T follicular helper cell (primary cell): ENCODE measurements around the gene SSH2.
"Not testable (repeated sequence)": the region's sequence is repeated elsewhere in the genome, so short reads cannot be mapped to it uniquely, and the experiment has no call there.

Experiments used
- DNase-seq: peaks from one replicate; pipeline ENCODE4 v3.0.0-alpha.2; 2020; ENCODE audit warnings: low read depth

Gene SSH2

GRCh38 chr17:29929006-29929532 is 959 bp downstream of the SSH2 start:
- no peak for DNase-seq

- DNase-seq, result no peak
These were observed 2.5 kb downstream of the SSH2 start for GRCh38 chr17:29927546-29927945.

GRCh38 chr17:29924786-29925185 is 5.2 kb downstream of the SSH2 start:
- no peak for DNase-seq

DNA sequence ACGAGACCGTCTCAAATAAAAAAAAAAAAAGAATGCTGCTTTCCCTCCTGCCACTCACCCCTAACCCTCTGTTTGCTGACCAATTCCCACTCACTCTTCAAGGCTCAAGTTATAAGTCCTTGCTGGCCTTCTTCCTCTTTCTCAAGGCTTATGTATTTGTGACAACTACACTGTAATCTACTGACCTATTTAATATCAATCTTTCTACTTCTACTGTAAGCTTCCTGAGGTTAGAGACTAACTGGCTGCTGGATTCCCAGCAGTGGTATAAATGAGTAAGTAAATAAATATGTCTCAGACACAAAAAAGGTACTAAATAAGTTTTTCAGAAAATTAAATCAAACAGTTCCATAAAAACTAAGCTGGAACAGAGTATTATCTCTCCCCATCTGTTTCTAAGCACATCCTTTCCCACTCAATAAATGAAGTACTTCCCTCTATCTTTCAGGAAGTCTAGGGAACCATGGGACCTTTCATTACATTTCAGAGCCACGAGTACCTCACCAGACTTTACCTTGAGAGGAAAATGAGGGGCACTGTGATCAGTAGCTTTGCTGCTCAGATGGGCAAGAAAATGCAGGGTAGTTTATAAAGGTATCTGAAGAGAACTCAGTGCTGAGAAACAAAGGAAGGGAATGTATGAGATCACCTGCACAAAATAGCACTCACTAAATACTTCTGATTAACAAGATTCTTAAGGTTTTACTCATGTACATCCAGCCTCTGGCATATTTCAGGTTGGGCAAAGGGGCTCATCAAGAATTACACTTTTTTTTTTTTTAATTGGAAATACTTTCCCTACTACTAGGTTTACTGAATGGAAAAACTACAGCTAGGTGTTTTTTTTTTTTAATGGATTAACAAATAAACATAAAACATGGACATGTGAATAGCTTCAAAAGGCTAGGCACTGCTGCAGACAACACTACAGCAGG is 10.8 kb downstream of the SSH2 start:
- DNase-seq, result no peak

- no peak for DNase-seq
These were observed 12.0 kb downstream of the SSH2 start for GRCh38 chr17:29918016-29918415.

DNA sequence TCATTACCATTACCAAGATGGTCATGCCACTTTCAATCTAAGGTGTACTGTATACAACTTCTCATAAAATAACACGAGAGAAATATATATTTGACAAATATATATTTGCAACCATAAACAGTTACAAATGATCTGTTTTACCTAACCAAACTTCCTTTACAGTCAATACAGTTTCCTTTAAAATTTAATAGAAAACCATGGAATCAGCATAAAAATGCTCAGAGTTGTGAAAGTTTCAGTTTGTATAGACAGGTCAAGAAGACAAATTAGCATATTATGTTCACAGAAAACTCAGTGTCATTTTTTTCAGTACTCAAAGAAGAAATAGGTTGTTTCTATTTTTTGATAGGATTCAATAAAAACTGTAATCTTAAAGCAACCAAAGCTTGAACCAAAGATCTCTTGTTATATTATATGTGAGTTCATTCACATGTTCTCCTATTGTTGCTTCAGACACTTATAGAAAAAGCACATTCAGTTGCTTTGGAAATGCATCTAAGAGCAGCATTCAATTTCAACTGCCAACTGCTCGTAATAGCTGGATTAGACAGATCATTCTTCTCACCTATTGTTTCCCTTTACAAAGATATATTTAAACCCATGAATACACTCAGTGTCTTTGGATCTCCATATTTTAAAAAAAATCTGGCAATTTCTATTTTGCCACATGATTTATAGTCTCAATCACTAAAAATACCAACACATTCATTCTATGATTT is 15.1 kb downstream of the SSH2 start:
- DNase-seq, result no peak

DNA sequence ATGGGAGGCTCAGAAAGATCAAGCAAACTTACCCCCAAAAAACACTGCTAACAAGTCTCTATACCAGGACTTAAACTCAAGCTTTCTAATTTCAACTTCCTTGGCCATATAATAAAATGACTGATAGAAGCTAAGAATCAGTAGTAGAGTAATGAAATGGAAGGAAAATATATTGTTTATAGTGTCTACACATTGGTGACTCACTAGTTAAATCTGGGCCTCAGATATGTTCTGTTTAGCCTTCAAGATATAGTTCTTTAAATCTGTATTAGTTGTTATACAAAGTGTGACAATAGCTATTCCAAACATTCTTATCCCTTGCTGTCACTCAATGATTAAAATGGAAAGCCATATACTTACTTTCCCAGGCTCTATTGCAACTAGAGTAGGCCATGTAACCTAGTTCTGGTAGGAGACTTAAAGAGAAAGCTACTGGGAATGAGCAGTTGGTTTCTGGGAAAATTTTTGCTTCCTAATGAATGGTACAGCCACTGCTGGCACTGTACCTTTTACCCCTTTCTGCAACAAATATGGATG is 18.3 kb downstream of the SSH2 start:
- DNase-seq, result no peak

- DNase-seq, result no peak
These were observed 20.6 kb downstream of the SSH2 start for GRCh38 chr17:29909236-29910003.

GRCh38 chr17:29906969-29907368 is 23.1 kb downstream of the SSH2 start:
- no peak for DNase-seq

DNA sequence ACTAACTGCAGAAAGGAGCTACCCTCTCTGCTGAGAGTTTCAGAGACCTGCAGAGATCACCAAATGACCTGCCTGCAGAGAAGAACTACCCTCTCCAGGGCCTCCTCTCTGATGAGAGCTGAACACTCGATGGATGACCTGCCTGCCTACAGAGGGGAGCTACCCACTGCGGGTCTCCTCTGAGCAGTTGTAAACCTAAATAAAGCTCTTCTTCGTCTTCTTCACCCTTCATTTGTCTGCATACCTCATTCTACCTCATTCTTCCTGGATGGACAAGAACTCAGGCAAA is 24.2 kb downstream of the SSH2 start:
- no peak for DNase-seq

DNA sequence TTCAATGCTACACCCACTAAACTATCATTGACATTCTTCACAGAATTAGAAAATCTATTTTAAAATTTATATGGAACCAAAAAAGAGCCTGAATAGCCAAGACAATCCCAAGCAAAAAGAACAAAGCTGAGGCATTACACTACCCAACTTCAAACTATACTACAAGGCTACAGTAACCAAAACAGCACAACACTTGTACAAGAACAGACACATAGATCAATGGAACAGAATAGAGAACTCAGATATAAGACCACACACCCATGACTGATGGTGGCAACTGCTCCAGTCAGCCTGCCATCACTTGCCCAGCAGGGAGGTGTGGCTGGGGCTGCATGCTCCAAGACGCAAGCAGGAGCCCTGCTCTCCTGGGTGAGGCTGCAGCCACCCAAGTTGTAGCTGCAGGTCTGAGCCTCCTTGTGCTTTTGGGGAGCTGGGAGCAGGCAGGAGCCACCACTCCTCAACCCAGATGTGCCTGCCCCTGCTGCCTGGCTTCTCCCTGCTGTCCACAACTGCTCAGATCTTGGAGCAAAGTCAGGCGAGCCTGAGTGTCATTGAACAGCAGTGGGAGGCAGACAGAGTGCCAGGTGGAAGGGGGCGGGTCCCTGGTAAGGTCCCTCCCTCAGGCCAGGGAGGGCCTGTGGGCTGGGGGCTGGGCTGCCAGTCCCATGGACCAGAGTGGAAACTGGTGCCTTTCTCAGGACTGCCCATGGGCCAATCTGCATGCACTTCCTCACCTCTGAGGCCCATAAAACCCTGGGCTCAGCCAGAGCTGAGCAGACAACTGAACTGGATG is 24.7 kb downstream of the SSH2 start:
- DNase-seq, result no peak

- no peak for DNase-seq
These were observed 26.6 kb downstream of the SSH2 start for GRCh38 chr17:29903471-29903870.

GRCh38 chr17:29897136-29897535 is 32.9 kb downstream of the SSH2 start:
- not testable (repeated sequence) for DNase-seq

- no peak for DNase-seq
These were observed 37.8 kb downstream of the SSH2 start for GRCh38 chr17:29892201-29892600.

DNA sequence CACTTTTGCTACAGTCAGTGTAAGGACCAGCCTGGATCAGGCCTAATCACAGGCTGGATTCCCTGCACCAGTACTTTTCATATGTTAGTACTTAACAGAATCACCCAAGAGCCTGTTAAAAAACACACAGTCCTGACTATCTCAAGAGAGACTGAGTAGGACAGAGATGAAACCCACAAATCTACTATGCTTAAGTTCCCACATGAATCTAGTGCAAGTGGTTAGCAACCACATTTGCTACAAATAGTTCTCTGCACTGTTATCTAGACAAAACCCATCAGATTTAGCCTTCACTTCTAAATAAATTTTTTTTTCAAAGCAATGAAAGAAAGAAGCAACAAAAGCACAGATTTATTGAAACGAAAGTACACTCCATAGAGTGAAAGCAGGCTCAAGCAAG is 38.9 kb downstream of the SSH2 start:
- no peak for DNase-seq

- DNase-seq, result no peak
These were observed 44.9 kb downstream of the SSH2 start for GRCh38 chr17:29885031-29885640.

DNA sequence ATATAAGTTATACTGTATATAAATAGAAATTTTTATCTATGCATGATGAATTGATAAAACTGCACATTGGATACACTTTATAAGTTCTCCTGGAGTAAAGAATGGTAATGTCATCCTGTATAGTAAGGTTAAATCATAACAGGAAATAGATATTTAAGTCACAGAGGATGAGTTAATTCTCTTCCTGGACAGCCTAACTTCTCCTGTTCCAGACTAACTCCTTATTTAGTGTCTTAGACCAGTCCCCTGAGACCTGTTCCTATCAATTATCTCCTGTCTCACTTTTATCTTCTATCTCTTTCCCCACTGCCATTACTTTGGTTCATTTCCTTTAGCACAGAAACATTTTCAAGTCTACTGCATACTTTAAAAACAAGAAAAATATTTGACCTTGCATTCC is 46.5 kb downstream of the SSH2 start:
- no peak for DNase-seq

GRCh38 chr17:29881256-29881655 is 48.8 kb downstream of the SSH2 start:
- no peak for DNase-seq

GRCh38 chr17:29880031-29880430 is 50.0 kb downstream of the SSH2 start:
- DNase-seq, result no peak

DNA sequence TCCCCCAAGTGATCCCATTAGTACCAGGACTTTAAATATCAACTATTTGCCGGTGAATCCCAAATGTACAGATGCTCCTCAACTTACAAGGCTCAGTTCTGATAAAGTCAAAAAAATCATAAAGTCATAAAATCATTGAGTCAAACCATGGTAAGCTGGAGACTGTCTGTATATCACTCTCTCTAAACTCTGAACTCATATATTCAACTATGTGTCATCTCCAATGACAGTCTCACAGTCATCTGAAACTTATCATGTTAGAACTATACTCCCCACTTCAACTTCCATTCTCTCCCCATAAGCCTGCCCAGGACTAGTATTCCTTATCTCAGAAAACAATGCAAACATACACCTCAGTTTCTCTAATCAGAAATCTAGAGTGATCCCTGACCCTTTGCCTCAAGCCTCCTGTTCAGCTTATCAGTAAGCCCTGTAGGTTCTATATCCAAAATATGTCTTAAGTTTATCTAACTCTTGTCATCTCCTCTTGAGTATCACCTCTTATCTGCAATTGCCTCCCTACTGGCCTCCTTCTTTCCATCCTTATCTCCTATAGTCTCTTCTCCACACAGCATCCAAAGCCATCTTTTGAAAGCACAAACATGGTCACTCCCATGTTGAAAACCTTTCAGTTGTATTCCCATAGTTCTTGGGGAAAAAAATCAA is 55.0 kb downstream of the SSH2 start:
- DNase-seq, result no peak
